Kidney (tissue), 14 donors: Measurements from ENCODE around the gene ZNF345. TPM values are rescaled to one million over a fixed set of nuclear protein-coding genes. Genes with fewer than 3 reads are reported as not detected.
A peak's percentile ranks its signal among the peaks of the same experiment; 100 is the strongest.

Experiments used
- DNase-seq, 5 donors: peaks; one replicate each; pipeline ENCODE4 v3.0.0-alpha.2; 2013 to 2020
- FAIRE-seq: peaks from 2 replicates; lab custom pipeline; 2012; peaks lifted over from hg19 to GRCh38; lab: Jason Lieb, UNC
- H3K27ac ChIP-seq, 2 donors: one replicate each; pipeline ENCODE4 v1.7.0; 2013; ENCODE audit warnings: low read depth in 2 of 2, low read length in 2 of 2, inconsistent platforms in 1 of 2
- H3K27me3 ChIP-seq: one replicate; pipeline ENCODE4 v1.7.1; 2013; ENCODE audit warnings: low read length, inconsistent platforms; ENCODE audit not compliant: control insufficient read depth, insufficient read depth
- H3K36me3 ChIP-seq, 3 donors: one replicate each; pipeline versions ENCODE4 v1.7.0 to v1.7.1; 2013; ENCODE audit warnings: low read length in 3 of 3, control low read depth in 1 of 3, inconsistent platforms in 1 of 3; ENCODE audit not compliant: insufficient read depth in 3 of 3, control insufficient read depth in 2 of 3
- H3K4me1 ChIP-seq, 3 donors: one replicate each; pipeline versions ENCODE4 v1.7.0 to v1.7.1; 2013; ENCODE audit warnings: low read length in 3 of 3, inconsistent platforms in 1 of 3, low read depth in 1 of 3; ENCODE audit not compliant: control insufficient read depth in 2 of 3, insufficient read depth in 2 of 3
- H3K4me3 ChIP-seq, 3 donors: one replicate each; pipeline versions ENCODE4 v1.7.0 to v1.8.1; 2013; ENCODE audit warnings: low read length in 3 of 3, control low read depth in 1 of 3, inconsistent platforms in 1 of 3
- H3K9ac ChIP-seq, 3 donors: one replicate each; pipeline versions ENCODE4 v1.7.0 to v1.7.1; 2013; ENCODE audit warnings: low read length in 3 of 3, control low read depth in 1 of 3, inconsistent platforms in 1 of 3
- H3K9me3 ChIP-seq, 3 donors: one replicate each; pipeline versions ENCODE4 v1.7.0 to v1.7.1; 2013; ENCODE audit warnings: low read length in 3 of 3, control low read depth in 1 of 3, inconsistent platforms in 1 of 3; ENCODE audit not compliant: control insufficient read depth in 2 of 3, insufficient read depth in 1 of 3
- CTCF ChIP-seq: IDR thresholded peaks from 3 replicates; pipeline ENCODE4 v1.5.1; 2012; ENCODE audit warnings: mild to moderate bottlenecking, moderate library complexity, borderline replicate concordance; ENCODE audit not compliant: insufficient read depth; ENCODE audit errors: extremely low read depth
- intact Hi-C: fragments of 100-400 bp; cut with DNase I; formaldehyde crosslinking; loops from one replicate; pipeline ENCODE4 v1.11.1; 2022
- polyA plus RNA-seq: library from polyadenylated mRNA; stranded (reverse); fragments of 350-450 nt; fragmentation: Illumina TruSeq; extraction: RNeasy Lipid Tissue Mini Kit (QIAGEN cat#74804); gene quantifications from one replicate; pipeline ENCODE4 v1.2.3, GENCODE V29; 2014; ENCODE audit warnings: low read depth, low replicate concordance; ENCODE audit not compliant: insufficient read depth
- total RNA-seq: library from RNA; stranded (reverse); fragmentation: NEBNext Ultra II Directional; extraction: Animal tissue kit (Norgen Biotek cat#: 25700); gene quantifications from one replicate; pipeline ENCODE4 v1.2.1, GENCODE V29; 2021
- donor health status: control.
- donor health status: control.
- donor health status: control.
- donor health status: control.
- donor health status: control.
- donor health status: DM: yes; HTN: yes; CAD: no.
- donor health status: Normal renal cell carcinoma (clear cell type).

ZNF345 gene
- total and polyA plus RNA-seq, 2 donors from 2014 or later: 2.0 to 8.5 TPM

GRCh38 chr19:36876993-36877938 lies 26.6 kb downstream of the ZNF345 start:
- Histone ChIP-seq H3K9me3 (peaks cover 16 to 77% (median 60%) of the 10 kb centered on the region in 3 donors), H3K4me3 (peak overlapping the region in 2 of 3 donors; percentile 0 to 46), H3K36me3 (peaks cover 18 to 30% (median 22%) of the 10 kb centered on the region in 3 donors), H3K27me3 (no peaks in the 10 kb centered on the region), H3K27ac (no peak overlapping the region), H3K4me1 (no peaks in the 10 kb centered on the region), H3K9ac (no peak overlapping the region)
- FAIRE-seq: no peak
- no peak for DNase-seq
- TF ChIP-seq CTCF: no peak
- intact Hi-C loops: no loop called here

GRCh38 chr19:36891768-36892357 lies 41.2 kb downstream of the ZNF345 start:
- H3K9me3 ChIP-seq: peaks cover 33 to 86% (median 67%) of the 10 kb centered on the region in 3 donors
- no peak overlapping the region for H3K27ac ChIP-seq
- intact Hi-C loops: no loop called here
- FAIRE-seq (no peak), DNase-seq (no peak)
- H3K9ac ChIP-seq: no peak overlapping the region
- H3K4me1 ChIP-seq: no peaks in the 10 kb centered on the region
- no peak for TF ChIP-seq CTCF
- H3K4me3 ChIP-seq: peak overlapping the region in 2 of 3 donors; percentile 1 to 39
- no peaks in the 10 kb centered on the region for H3K27me3 ChIP-seq
- H3K36me3 ChIP-seq: peaks cover 25 to 42% (median 25%) of the 10 kb centered on the region in 3 donors

GRCh38 chr19:36894849-36895383 lies 44.2 kb downstream of the ZNF345 start:
- no peak for TF ChIP-seq CTCF
- H3K4me3 ChIP-seq: peak overlapping the region in 1 of 3 donors; percentile 41
- no peak overlapping the region for H3K9ac ChIP-seq
- no peaks in the 10 kb centered on the region for H3K27me3 ChIP-seq
- H3K9me3 ChIP-seq: peaks cover 36 to 83% (median 74%) of the 10 kb centered on the region in 3 donors
- H3K4me1 ChIP-seq: no peaks in the 10 kb centered on the region
- no peak overlapping the region for H3K27ac ChIP-seq
- intact Hi-C loops: no loop called here
- H3K36me3 ChIP-seq: peaks cover 25 to 55% (median 28%) of the 10 kb centered on the region in 3 donors
- DNase-seq (no peak), FAIRE-seq (no peak)
